Left renal cortex interstitium (tissue), 4 donors: ENCODE measurements around the gene TAX1BP3. TPM values are rescaled to one million over a fixed set of nuclear protein-coding genes. Genes with fewer than 3 reads are reported as not detected.

Source experiments
- DNase-seq, 4 donors: peaks; one replicate each; pipeline ENCODE4 v3.0.0-alpha.2; 2013; ENCODE audit warnings: low read depth in 4 of 4, low spot score in 2 of 4, missing footprints in 1 of 4
- polyA plus RNA-seq, 4 donors: library from polyadenylated mRNA; unstranded; fragments of 120-200 nt; gene quantifications; one replicate each; pipeline ENCODE4 v1.2.1, GENCODE V29; 2013; ENCODE audit not compliant: insufficient read length in 4 of 4

TAX1BP3 gene
- polyA plus RNA-seq, 4 donors = 85.1 to 132 (median 104) TPM

GRCh38 chr17:3689262-3690093 lies 21.1 kb upstream of the TAX1BP3 start:
- no peak for DNase-seq

GRCh38 chr17:3688852-3689261 lies 20.5 kb upstream of the TAX1BP3 start:
- no peak for DNase-seq

- no peak for DNase-seq
Observed at GRCh38 chr17:3688027-3688553, 19.7 kb upstream of the TAX1BP3 start.

GRCh38 chr17:3685174-3685573 lies 16.8 kb upstream of the TAX1BP3 start:
- DNase-seq = no peak

- DNase-seq = no peak
Observed at GRCh38 chr17:3683054-3683511, 14.7 kb upstream of the TAX1BP3 start.

GRCh38 chr17:3682033-3682432 lies 13.7 kb upstream of the TAX1BP3 start:
- DNase-seq = no peak

GRCh38 chr17:3681565-3681964 lies 13.2 kb upstream of the TAX1BP3 start:
- no peak for DNase-seq

GRCh38 chr17:3681057-3681456 lies 12.7 kb upstream of the TAX1BP3 start:
- DNase-seq = no peak

- no peak for DNase-seq
Observed at GRCh38 chr17:3679531-3680126, 11.3 kb upstream of the TAX1BP3 start.

GRCh38 chr17:3678821-3679530 lies 10.6 kb upstream of the TAX1BP3 start:
- no peak for DNase-seq

- DNase-seq = no peak
Observed at GRCh38 chr17:3678095-3678820, 9.9 kb upstream of the TAX1BP3 start.

- no peak for DNase-seq
Observed at GRCh38 chr17:3675886-3676285, 7.5 kb upstream of the TAX1BP3 start.

GRCh38 chr17:3672571-3672970 lies 4.2 kb upstream of the TAX1BP3 start:
- DNase-seq = no peak

GRCh38 chr17:3669548-3669947 lies 1.2 kb upstream of the TAX1BP3 start:
- DNase-seq = no peak

- DNase-seq = no peak
Observed at GRCh38 chr17:3669085-3669347, 638 bp upstream of the TAX1BP3 start.

GRCh38 chr17:3667366-3668278 lies 756 bp downstream of the TAX1BP3 start:
- DNase-seq = peak in 3 of 4 donors; percentile 61 to 76 (median 67)

- no peak for DNase-seq
Observed at GRCh38 chr17:3666516-3666915, 1.9 kb downstream of the TAX1BP3 start.

- DNase-seq = no peak
Observed at GRCh38 chr17:3665834-3666233, 2.5 kb downstream of the TAX1BP3 start.

GRCh38 chr17:3663102-3664011 lies 5.0 kb downstream of the TAX1BP3 start:
- DNase-seq = no peak
